RWPE2 (cell line): ENCODE results near the gene CLN3.

ENCODE experiments used
- ATAC-seq: fragments of 200-7000 bp; cut with Tn5 transposase; 3 replicates; pipeline ENCODE4 v1.9.1; 2021; ENCODE audit warnings: low read depth
- DNase-seq: peaks from one replicate; pipeline ENCODE4 v3.0.0-alpha.2; 2020; ENCODE audit warnings: low spot score
- H3K27ac ChIP-seq: fragments of 450-650 bp; 2 replicates; pipeline ENCODE4 v1.5.1; 2017; ENCODE audit warnings: mild to moderate bottlenecking; ENCODE audit not compliant: poor library complexity, severe bottlenecking
- H3K27me3 ChIP-seq: fragments of 250-450 bp; sonication (Bioruptor Pico); 2 replicates; pipeline ENCODE4 v1.5.1; 2021; ENCODE audit warnings: mild to moderate bottlenecking, moderate library complexity; ENCODE audit not compliant: insufficient read depth, poor library complexity, severe bottlenecking
- H3K36me3 ChIP-seq: fragments of 250-450 bp; sonication (Bioruptor Pico); 2 replicates; pipeline ENCODE4 v1.5.1; 2020; ENCODE audit warnings: low read depth, mild to moderate bottlenecking, moderate library complexity
- H3K4me1 ChIP-seq: fragments of 250-450 bp; sonication (Bioruptor Pico); 2 replicates; pipeline ENCODE4 v1.5.1; 2021; ENCODE audit warnings: mild to moderate bottlenecking, moderate library complexity; ENCODE audit not compliant: insufficient read depth, poor library complexity, severe bottlenecking
- H3K4me3 ChIP-seq: fragments of 250-450 bp; sonication (Bioruptor Pico); 2 replicates; pipeline ENCODE4 v1.5.1; 2021; ENCODE audit warnings: mild to moderate bottlenecking, moderate library complexity; ENCODE audit not compliant: severe bottlenecking
- H3K9me3 ChIP-seq: fragments of 250-450 bp; sonication (Bioruptor Pico); 2 replicates; pipeline ENCODE4 v1.5.1; 2021; ENCODE audit warnings: mild to moderate bottlenecking, moderate library complexity; ENCODE audit not compliant: severe bottlenecking
- CTCF ChIP-seq: fragments of 450-650 bp; IDR thresholded peaks from one replicate; pipeline ENCODE4 v1.5.1; 2017; ENCODE audit warnings: mild to moderate bottlenecking, moderate library complexity; ENCODE audit not compliant: poor library complexity, severe bottlenecking

The CLN3 gene

GRCh38 chr16:28524681-28525171 lies 32.9 kb upstream of the CLN3 start:
- Histone ChIP-seq H3K4me1 (no peaks in the 10 kb centered on the region), H3K27me3 (no peaks in the 10 kb centered on the region), H3K9me3 (no peaks in the 10 kb centered on the region), H3K36me3 (no peaks in the 10 kb centered on the region), H3K4me3 (no peak overlapping the region), H3K27ac (no peak overlapping the region)
- no peak for TF ChIP-seq CTCF
- DNase-seq, result no peak
- ATAC-seq, result no peak

DNA sequence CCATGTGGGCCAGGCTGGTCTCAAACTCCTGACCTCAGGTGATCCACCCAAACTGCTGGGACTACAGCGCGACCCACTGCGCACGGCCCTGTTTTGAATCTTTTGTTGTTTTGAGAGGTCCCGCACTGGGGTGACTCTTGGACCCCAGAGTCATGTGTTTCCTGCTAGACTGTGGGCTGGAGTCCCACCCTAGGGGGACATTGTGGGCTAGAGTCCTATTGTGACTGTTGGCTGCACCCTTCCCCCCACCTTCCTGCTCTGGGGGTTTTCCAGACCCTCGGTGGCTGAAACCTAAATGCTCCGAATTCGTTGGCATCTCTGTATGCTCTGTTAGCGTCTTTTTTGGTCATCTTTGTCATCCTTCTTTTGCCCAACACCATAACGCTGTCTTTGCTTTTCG lies 30.9 kb upstream of the CLN3 start:
- Histone ChIP-seq H3K36me3 (no peaks in the 10 kb centered on the region), H3K27me3 (no peaks in the 10 kb centered on the region), H3K4me3 (no peak overlapping the region), H3K27ac (no peak overlapping the region), H3K9me3 (no peaks in the 10 kb centered on the region), H3K4me1 (no peaks in the 10 kb centered on the region)
- no peak for ATAC-seq
- no peak for TF ChIP-seq CTCF
- DNase-seq, result no peak

DNA sequence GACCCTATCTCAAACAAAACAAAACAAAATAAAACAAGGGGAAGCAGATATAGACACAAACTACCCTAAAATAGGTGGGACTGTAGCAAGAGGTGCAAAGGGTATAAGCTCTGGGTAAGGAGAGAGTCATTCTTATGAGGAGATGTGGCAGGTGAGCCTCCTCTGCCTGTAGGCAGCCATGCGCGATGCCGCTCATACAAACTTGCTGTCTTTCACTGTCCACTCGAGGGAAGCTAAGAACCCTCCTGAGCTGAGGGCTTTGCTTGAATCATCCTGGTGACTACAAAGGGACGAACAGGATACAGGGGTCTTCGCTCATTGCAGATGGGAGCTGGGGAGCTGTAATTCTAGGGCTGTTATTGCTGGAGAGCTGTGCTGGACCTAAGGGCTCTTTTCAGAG lies 29.6 kb upstream of the CLN3 start:
- no peaks in the 10 kb centered on the region for H3K36me3 ChIP-seq
- H3K9me3 ChIP-seq, result no peaks in the 10 kb centered on the region
- no peak for ATAC-seq
- no peak overlapping the region for H3K4me3 ChIP-seq
- DNase-seq, result no peak
- no peaks in the 10 kb centered on the region for H3K27me3 ChIP-seq
- no peaks in the 10 kb centered on the region for H3K4me1 ChIP-seq
- no peak for TF ChIP-seq CTCF
- no peak overlapping the region for H3K27ac ChIP-seq

DNA sequence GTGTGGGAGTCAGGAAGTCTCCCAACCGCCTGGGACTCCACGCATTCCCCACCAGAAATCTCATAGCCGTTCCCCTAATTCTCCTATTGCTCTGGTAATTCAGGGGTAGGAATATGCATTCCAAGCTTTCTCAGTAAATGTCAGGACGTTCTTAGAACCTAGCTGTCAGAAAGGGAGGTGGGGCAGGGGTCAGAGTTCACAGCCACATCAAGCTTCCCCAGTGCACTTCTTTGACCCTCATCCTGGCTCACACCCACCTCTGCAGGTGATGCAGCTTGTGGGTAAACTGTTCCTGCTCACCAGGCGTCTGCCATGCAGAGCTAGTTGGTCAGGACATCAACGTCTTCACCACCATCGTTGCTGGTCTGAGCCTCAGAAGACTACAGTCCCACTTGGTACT lies 28.8 kb upstream of the CLN3 start:
- H3K36me3 ChIP-seq, result no peaks in the 10 kb centered on the region
- H3K27ac ChIP-seq, result no peak overlapping the region
- no peaks in the 10 kb centered on the region for H3K4me1 ChIP-seq
- no peak overlapping the region for H3K4me3 ChIP-seq
- ATAC-seq, result no peak
- no peaks in the 10 kb centered on the region for H3K27me3 ChIP-seq
- H3K9me3 ChIP-seq, result no peaks in the 10 kb centered on the region
- DNase-seq, result no peak
- no peak for TF ChIP-seq CTCF

GRCh38 chr16:28514246-28514645 lies 22.4 kb upstream of the CLN3 start:
- no peak overlapping the region for H3K4me3 ChIP-seq
- TF ChIP-seq CTCF, result no peak
- ATAC-seq (no peak), DNase-seq (no peak)
- no peaks in the 10 kb centered on the region for H3K9me3 ChIP-seq
- no peaks in the 10 kb centered on the region for H3K4me1 ChIP-seq
- no peak overlapping the region for H3K27ac ChIP-seq
- H3K27me3 ChIP-seq, result no peaks in the 10 kb centered on the region
- no peaks in the 10 kb centered on the region for H3K36me3 ChIP-seq
